KOPT-K1 (cell line): ENCODE results near the gene SERPINI1.

Experiments
- H3K27ac ChIP-seq: fragments of 200-600 bp; sonication (generic); 2 replicates; pipeline ENCODE4 v1.5.1; 2016; ENCODE audit warnings: antibody characterized with exemption, mild to moderate bottlenecking, low read depth, low read length; ENCODE audit not compliant: poor library complexity, severe bottlenecking
- H3K36me3 ChIP-seq: fragments of 200-600 bp; sonication (generic); 2 replicates; pipeline ENCODE4 v1.5.1; 2017; ENCODE audit warnings: antibody characterized with exemption, mild to moderate bottlenecking, low read length, moderate library complexity; ENCODE audit not compliant: insufficient read depth
- H3K9me3 ChIP-seq: fragments of 200-600 bp; sonication (generic); 2 replicates; pipeline ENCODE4 v1.5.1; 2017; ENCODE audit warnings: antibody characterized with exemption, low read length, mild to moderate bottlenecking; ENCODE audit not compliant: insufficient read depth, poor library complexity, severe bottlenecking

The SERPINI1 gene

DNA sequence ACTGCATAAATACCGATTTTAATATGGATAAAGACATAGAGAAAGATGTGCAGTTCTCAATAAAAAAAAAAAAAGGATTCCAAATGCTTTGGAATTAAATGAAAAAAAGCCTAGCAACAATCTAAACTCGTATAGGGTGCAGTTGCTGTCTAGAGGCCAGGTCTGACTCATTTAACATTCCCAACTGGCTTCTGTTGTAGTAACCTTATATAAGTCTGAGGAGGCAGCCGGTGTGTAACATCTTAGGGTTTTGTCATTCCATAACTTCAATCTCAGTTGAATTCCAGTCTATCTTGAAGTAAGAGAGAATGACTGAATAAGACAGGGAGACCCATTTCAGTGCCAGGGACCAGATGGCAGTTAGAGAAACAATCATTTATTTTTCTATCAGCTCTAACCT, 7.3 kb upstream of the SERPINI1 start:
- Histone ChIP-seq H3K27ac (no peak overlapping the region), H3K9me3 (no peaks in the 10 kb centered on the region), H3K36me3 (peaks cover 7% of the 10 kb centered on the region; the same call in 1 of the 2 replicates)

DNA sequence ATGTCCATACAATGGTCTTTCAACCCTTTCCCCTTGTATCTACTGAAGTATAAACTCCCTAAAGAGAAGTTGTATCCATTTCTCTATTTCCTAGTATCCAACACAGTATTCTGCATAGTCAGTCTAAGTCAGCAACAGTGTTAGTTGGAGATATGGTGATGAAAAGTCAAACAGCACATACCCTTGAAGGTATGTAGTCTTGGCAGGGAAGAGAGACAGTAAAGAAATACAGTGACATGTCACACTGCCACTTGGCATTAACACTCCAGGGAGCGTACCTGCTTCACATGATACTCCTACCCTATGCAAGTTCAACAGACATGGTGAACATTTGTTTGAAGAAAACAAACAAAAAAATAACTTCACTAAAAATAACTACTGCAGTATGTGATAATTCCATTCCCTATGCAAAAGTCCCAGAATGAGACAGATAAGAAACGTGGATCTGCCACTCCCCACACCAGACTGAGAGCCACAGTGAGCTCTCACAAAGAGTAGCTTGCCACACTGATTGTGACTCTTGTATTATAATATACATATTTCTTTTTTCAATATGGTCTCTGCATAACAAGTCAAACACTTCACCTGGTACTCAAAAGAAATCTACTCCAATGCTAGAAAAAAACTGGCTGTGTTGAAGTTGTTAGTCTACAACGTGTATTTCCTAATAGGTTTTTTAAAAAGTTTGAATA, 6.7 kb upstream of the SERPINI1 start:
- no peak overlapping the region for H3K27ac ChIP-seq
- H3K36me3 ChIP-seq, result 0 out of 2 replicates have a peak, but pooled peaks cover 5% of the 10 kb centered on the region
- H3K9me3 ChIP-seq, result no peaks in the 10 kb centered on the region

DNA sequence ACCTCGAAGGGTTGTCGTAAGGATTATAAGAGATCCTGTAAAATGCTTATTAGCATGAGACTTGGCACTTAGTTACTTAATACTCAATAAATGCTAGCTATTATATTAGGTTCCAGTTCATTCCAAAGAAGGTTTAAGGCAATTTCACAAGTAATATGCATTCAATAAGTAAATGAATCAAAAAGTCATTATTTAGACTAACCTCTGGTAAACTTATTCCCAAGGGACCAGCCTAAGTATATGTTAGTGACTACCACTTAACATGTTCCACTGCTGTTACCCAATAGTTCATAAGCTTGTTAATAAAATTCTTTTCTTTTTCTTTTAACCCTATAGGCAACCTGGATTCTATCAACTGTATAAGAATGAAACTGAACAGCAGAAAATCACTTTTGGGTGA, 5.9 kb upstream of the SERPINI1 start:
- H3K27ac ChIP-seq, result no peak overlapping the region
- H3K36me3 ChIP-seq, result 0 out of 2 replicates have a peak, but pooled peaks cover 5% of the 10 kb centered on the region
- no peaks in the 10 kb centered on the region for H3K9me3 ChIP-seq

DNA sequence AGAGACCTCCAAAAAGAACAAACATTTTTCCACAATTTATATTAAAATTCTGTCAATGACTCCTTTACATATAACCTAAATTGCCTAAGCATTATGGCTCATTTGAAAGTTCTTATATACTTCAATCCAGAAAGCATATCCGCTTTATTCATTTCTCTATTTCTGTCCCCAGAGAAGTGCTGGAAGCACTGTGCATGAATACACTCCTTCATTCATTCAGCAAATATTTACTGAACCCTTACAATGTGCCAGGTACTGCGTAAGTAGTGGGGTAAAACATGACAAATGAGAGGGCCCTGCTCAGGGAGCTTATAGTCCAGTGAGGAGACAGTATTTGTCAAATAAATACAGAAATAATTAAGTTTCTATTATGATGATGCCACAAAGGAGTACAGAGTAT, 4.1 kb upstream of the SERPINI1 start:
- no peaks in the 10 kb centered on the region for H3K9me3 ChIP-seq
- H3K36me3 ChIP-seq, result 0 out of 2 replicates have a peak, but pooled peaks cover 5% of the 10 kb centered on the region
- H3K27ac ChIP-seq, result no peak overlapping the region

DNA sequence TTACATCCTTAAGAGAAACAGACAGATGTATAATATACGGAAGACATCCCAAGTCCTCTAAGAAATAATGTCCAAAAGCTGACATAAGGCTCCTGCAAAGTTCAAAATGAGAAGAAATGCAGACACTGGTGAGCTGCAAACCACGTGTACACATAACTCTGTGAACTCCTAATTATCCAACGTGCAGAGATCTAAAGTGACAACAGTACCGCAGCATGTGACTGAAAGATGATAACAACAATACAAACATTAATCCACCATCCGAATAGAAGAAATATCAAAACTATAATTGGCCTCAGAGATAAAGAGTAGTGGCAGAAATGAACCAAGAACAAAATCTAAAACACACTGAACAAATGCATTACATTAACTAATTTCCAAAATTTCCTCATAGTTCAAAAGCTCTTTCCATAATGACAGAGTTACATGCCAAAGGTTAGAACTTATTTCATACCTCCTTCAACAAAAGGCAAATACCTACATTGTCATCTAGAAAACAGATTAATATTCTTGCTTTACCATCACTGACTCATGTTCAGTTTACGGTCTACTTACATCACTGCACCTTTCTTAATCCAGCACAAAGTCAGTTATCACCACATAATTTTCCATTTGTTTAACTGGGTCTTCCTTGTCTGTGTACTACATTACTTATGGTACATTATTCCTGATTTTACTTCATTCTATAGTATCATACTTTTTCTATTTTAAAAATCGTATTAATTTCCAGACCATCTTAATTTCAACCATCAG, 3.0 kb upstream of the SERPINI1 start:
- Histone ChIP-seq H3K27ac (no peak overlapping the region), H3K9me3 (no peaks in the 10 kb centered on the region), H3K36me3 (0 out of 2 replicates have a peak, but pooled peaks cover 5% of the 10 kb centered on the region)

DNA sequence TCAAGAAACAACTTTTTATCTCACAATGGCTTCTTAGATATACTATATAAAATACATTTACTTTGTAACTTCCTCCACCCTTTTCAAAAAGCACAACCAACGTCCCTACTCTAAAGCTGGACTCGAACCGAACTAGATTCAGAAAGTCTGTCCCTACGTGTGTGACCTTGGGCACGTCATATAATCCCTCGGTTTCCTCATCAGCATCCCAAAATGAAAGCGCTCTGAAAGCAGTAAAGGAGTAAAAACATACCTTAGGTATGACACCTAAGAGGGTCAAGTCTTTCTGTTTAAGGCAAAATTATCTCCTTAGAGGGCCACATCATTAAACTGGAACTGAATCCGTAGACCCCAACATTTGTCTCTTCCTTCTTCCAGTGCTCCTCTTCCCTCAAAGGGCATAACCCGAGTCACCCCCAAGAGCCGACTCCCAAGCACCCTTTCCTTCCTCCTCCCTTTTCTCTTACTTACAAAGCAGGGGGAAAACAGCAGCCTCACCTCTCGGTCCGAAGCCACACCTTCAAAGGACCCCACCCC, 1.5 kb upstream of the SERPINI1 start:
- Histone ChIP-seq H3K9me3 (no peaks in the 10 kb centered on the region), H3K36me3 (0 out of 2 replicates have a peak, but pooled peaks cover 5% of the 10 kb centered on the region), H3K27ac (peak overlapping the region; percentile 88)

DNA sequence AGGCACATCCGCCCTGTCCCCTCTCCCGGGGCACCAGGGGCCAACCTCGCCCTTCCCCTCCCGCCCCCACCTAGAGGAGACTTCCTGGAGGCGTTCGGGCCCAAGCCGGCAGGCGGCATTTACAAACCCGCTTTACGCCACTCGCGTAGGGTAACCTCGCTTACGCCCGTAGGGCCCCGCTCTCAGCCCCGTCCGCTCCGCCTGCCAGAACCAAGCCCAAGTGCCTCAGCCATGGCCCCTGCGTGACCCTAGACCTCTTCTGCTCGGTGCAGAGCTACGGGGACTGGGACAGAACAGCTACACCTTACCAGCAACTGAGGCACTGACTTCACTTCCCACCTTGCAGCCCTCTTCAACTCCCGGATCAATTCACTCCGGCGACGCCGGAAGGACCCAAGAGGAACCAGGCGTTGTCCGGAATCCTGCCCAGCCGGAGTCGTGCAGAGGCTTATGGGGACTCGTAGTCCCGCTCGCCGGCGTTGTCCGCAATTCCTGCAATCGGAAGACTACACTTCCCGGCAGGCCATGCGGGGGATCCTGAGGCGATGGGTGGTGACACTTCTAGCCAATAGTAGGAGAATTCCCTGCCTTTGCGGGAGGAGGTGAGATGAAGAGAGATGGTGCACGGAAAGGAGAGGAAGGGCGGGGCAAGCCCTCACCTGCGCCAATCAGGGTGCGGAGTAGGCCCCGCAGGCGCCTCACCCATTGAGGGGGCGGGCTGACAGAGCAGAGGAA, 856 bp upstream of the SERPINI1 start, which contains the start of gene PDCD10:
Gene PDCD10 (minus strand): TSS at position 395 of the 735 bp plus-strand sequence. CDS start 14,735 bp downstream, outside the sequence.
- Histone ChIP-seq H3K9me3 (no peaks in the 10 kb centered on the region), H3K27ac (peak within 1 kb of the TSS; percentile 88), H3K36me3 (0 out of 2 replicates have a peak, but pooled peaks cover 5% of the 10 kb centered on the region)

DNA sequence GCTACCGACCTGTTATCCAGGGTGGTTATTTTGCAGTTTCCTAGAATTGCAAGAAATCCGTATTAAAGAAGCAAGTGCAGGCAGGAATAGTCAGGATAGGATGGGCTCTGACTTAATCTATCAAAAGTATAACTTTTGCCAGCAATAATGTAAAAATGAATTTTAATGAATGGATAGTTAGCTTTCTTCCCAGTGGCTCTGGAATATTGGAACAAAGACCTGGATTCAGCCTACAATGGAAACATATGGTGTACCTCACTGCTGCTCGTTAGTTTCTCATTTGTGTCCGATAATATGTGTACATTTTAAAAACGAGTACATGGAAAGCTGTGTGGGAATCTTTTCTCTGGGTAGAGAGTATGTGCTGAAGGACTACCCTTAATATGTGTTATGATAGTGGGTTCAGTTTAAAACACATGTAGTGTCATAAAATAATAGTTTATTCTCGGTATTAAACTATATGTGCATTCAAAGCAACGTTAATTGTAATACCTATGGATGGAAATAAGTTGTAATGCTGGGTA, 805 bp downstream of the SERPINI1 start:
- Histone ChIP-seq H3K27ac (peak overlapping the region; percentile 88), H3K36me3 (0 out of 2 replicates have a peak, but pooled peaks cover 5% of the 10 kb centered on the region)

DNA sequence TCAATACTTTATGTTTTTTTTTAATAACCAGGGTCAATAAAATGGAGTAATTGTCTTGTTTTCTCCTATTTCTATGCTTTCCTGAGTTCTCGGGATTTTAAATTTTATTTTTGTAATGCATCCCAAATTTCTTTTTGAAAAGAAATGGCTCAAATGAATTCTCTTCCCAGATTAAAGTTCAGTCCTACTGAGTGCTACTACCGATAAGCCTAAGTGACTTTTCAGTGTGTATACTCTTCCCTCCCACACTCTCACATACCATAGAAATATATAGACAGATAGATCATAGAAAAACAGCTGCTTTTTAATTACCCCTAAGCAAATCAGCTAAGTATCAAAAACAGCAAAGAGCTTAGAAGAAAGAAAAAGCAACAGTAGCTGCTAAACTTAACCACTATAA, 1.5 kb downstream of the SERPINI1 start:
- 0 out of 2 replicates have a peak, but pooled peaks cover 5% of the 10 kb centered on the region for H3K36me3 ChIP-seq
- no peak overlapping the region for H3K27ac ChIP-seq
- no peaks in the 10 kb centered on the region for H3K9me3 ChIP-seq

More for the DNA sequence above, 805 bp downstream of the SERPINI1 start:
- no peaks in the 10 kb centered on the region for H3K9me3 ChIP-seq

DNA sequence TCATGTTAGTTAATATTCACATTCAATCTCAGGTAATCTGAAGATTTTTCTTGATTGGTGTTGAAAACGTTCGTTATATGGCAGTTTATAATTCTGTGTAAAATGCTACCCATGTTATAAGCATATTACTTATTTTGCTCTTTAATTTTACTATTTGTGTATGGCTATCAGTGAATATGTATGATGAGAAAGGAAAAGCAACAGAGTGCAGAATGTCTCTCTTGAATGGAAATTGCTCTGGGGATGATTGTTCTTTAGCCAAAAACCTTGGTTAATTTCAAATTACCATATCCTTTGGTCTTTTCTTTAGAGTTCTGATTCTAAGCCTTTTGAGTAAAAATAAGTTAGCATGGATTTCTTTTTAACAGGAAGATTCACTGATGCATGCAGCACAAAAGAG, 2.5 kb downstream of the SERPINI1 start:
- Histone ChIP-seq H3K36me3 (no peaks in the 10 kb centered on the region), H3K9me3 (no peaks in the 10 kb centered on the region), H3K27ac (no peak overlapping the region)

DNA sequence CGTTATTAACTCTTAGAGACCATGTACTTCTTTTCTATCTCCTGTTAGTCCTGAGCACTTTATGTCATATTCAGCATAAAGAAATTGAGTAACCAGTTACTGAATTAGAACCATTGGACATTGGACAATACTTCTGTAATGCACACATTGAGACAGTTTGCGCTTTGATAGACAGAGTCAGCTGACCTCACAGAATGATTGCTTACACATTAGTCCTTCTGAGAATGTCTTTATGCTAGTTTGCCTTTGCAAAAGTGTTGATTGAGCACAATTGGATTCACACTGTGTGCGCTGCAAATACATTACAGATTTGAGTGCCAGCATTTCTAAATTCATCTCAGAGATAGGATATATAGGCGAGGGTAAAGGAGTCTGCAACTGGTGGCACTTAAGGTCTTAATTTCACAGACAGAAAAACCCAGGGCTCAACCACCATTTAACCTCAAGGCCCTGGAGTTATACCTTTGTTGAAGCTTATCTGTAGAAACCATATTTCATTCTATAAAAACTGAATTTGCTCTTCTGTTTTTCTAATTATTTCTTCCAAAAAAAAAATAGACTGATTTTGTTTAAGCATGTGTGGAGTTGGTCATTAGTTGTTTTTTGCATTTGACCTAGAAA, 3.8 kb downstream of the SERPINI1 start:
- Histone ChIP-seq H3K36me3 (no peaks in the 10 kb centered on the region), H3K27ac (no peak overlapping the region), H3K9me3 (no peaks in the 10 kb centered on the region)

DNA sequence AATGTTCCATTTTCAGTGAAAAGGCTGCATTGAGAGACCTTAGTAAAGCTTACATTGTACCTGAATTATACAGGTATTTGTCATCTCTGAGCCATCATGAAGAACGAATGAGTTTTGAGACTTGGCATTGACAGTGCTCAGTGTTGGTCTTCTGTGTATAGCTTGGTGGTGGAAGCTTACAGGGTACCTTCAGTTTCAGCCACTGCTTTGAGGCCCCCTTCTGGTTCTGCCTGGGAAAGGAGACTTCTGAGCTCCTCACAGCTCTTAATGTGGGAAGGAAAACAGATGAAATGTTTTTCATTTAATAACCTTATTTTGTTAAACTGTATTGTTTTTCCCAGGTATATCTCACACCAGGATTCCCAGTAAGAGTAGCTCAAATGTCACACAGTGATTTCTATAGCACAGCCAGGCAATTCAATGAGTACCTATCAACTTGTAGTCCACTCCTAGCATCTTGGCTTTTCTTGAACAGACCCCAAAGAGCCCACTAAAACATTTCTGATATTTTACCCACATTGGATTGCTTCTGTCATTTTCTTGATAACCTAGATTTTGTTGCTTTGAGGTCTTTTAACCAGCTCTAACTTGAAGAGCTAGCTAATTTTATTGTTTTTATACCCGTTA, 5.6 kb downstream of the SERPINI1 start:
- Histone ChIP-seq H3K36me3 (no peaks in the 10 kb centered on the region), H3K9me3 (no peaks in the 10 kb centered on the region), H3K27ac (no peak overlapping the region)

DNA sequence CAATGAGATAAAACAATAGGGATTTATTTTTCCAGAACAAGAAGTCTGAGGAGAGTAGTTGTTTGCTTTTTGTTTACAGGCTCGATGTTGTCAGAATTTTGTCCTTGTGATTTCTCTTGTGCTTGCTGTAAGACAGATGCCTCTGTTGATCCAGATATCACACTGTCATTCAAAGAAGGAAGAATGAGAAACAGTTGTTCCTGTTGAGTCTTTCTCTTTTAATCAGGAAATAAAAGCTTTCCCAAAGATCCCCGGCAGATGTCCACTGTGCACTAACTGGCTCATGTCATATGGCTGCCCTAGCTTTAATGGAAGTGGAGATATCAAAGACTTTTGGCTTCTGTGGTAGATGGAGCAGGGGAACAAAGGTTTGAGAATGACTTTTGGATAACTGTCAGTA, 6.8 kb downstream of the SERPINI1 start:
- H3K36me3 ChIP-seq, result no peaks in the 10 kb centered on the region
- H3K9me3 ChIP-seq, result no peaks in the 10 kb centered on the region
- no peak overlapping the region for H3K27ac ChIP-seq

DNA sequence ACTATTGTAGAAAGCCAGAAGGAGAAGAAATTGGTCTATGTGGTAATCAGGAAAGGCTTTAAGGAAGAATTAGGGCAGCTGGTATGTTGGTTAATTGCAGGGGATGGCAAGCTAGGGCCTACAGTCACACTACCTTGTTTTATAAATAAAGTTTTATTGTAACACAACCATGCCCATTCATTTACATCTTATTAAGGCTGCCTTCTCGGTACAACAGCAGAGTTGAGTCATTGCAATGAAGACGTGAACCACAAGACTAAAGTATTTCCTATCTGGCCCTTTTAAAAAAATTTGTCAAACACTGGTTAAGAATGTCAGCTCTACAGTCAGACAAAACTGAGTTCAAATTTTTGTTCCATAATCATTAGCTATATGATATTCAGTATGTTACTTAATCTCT, 8.3 kb downstream of the SERPINI1 start:
- Histone ChIP-seq H3K27ac (no peak overlapping the region), H3K9me3 (no peaks in the 10 kb centered on the region), H3K36me3 (no peaks in the 10 kb centered on the region)
